Measurements from ENCODE around the gene CD320. TPM values are rescaled to one million over a fixed set of nuclear protein-coding genes. Genes with fewer than 3 reads are reported as not detected.

Gene CD320
- total and polyA plus RNA-seq, 2 donors (not counting 1 experiment from before 2014, with no cell fraction given) = 30.5 to 32.6 TPM

DNA sequence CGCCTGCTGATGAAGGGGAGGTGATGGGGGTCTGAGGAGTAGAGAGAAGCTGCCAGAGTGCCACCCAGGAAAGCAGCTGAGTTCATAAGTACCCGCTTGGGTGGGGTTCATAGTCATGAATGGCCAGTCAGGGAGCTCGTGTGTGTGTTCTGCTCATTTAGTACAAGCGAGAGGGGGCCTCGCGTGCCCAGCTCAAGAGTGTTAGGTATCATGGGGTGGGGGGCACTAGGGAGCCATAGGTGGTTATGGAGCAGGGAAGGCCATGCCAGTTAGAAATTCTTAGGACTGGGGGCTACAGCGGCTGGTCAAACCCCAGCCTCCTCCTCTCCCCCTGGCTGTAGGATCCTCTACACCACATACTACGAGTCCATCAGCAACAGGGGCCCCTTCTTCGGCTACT lies 46.8 kb downstream of the CD320 start:
- ATAC-seq (ENCODE audit: low read depth) = no peak
- no peak overlapping the region for H3K4me3 Mint-ChIP-seq
- Histone ChIP-seq H3K27me3 (replicated peaks in 1 of 4; ENCODE audit: control extremely low read depth in 1 of 4, control insufficient read depth in 3 of 4, insufficient read depth in 4 of 4, low read length in 3 of 4) (no peaks in the 10 kb centered on the region), H3K79me2 (ENCODE audit: control insufficient read depth, insufficient read depth, low read length) (no peaks in the 10 kb centered on the region), H3K9ac (ENCODE audit: low read length) (no peak overlapping the region), H3K4me1 (ENCODE audit: control insufficient read depth in 2 of 2, insufficient read depth in 2 of 2, low read length in 2 of 2) (no peaks in the 10 kb centered on the region), H3K36me3 (replicated peaks in 1 of 2; ENCODE audit: control extremely low read depth in 1 of 2, control insufficient read depth in 1 of 2, extremely low read depth in 1 of 2, insufficient read depth in 2 of 2, low read length in 1 of 2) (peaks cover 2 to 36% of the 10 kb centered on the region in 2 experiments), H3K27ac (ENCODE audit: low read length in 2 of 2) (no peak overlapping the region), H2AFZ (ENCODE audit: insufficient read depth, low read depth, low read length, poor library complexity, severe bottlenecking) (no peak overlapping the region), H3K4me2 (replicated peaks; ENCODE audit: low read depth, low read length, poor library complexity, severe bottlenecking) (no peak overlapping the region), H3K4me3 (ENCODE audit: control extremely low read depth in 1 of 5, extremely low read depth in 1 of 5, insufficient read depth in 1 of 5, low read depth in 2 of 5, low read length in 4 of 5) (no peak overlapping the region), H3K9me3 (ENCODE audit: control extremely low read depth in 1 of 3, control insufficient read depth in 2 of 3, insufficient read depth in 1 of 3, low read length in 2 of 3) (no peaks in the 10 kb centered on the region), H4K20me1 (ENCODE audit: control insufficient read depth, insufficient read depth, low read length, poor library complexity, severe bottlenecking) (peaks cover 2% of the 10 kb centered on the region)
- intact Hi-C loops (cut with micrococcal nuclease) = no loop called here
- DNase-seq = no peak
- POLR2A ChIA-PET = no interaction called here
- H3K9me3 Mint-ChIP-seq (ENCODE audit: insufficient read depth) = no peaks in the 10 kb centered on the region
- no peak overlapping the region for H3K27ac Mint-ChIP-seq
- TF ChIP-seq EZH2 (IDR thresholded peaks at IDR 0.05; ENCODE audit: borderline replicate concordance, insufficient read depth, low read depth, low read length, poor library complexity, severe bottlenecking) = no peak
- TF ChIP-seq, protein P1, sequence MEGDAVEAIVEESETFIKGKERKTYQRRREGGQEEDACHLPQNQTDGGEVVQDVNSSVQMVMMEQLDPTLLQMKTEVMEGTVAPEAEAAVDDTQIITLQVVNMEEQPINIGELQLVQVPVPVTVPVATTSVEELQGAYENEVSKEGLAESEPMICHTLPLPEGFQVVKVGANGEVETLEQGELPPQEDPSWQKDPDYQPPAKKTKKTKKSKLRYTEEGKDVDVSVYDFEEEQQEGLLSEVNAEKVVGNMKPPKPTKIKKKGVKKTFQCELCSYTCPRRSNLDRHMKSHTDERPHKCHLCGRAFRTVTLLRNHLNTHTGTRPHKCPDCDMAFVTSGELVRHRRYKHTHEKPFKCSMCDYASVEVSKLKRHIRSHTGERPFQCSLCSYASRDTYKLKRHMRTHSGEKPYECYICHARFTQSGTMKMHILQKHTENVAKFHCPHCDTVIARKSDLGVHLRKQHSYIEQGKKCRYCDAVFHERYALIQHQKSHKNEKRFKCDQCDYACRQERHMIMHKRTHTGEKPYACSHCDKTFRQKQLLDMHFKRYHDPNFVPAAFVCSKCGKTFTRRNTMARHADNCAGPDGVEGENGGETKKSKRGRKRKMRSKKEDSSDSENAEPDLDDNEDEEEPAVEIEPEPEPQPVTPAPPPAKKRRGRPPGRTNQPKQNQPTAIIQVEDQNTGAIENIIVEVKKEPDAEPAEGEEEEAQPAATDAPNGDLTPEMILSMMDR (IDR thresholded peaks at IDR 0.05) = no peak
- 100% methylated on average over 8 of the region's 9 CpGs for WGBS (ENCODE audit: insufficient coverage)
- CTCF ChIA-PET = no interaction called here
- no peaks in the 10 kb centered on the region for H3K27me3 Mint-ChIP-seq
- H3K4me1 Mint-ChIP-seq = no peaks in the 10 kb centered on the region

DNA sequence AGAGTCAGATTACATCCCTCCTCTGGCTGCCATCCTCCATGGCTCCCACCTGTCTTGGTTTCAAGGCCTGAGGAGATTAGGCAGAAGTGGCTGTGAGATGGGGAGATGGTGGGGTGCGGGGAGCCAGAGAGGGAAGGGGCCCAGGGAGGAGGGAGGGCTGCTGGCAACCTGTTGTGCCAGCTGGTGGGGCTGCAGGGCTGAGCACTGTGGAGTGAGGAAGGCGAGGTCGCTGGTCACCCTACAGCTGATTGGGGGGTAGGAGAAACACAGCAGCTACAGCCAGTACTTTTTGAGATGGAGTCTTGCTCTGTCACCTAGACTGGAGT lies 48.3 kb downstream of the CD320 start:
- Histone ChIP-seq H3K4me3 (ENCODE audit: control extremely low read depth in 1 of 5, extremely low read depth in 1 of 5, insufficient read depth in 1 of 5, low read depth in 2 of 5, low read length in 4 of 5) (no peak overlapping the region), H3K9me3 (ENCODE audit: control extremely low read depth in 1 of 3, control insufficient read depth in 2 of 3, insufficient read depth in 1 of 3, low read length in 2 of 3) (no peaks in the 10 kb centered on the region), H3K27ac (ENCODE audit: low read length in 2 of 2) (no peak overlapping the region), H3K4me1 (ENCODE audit: control insufficient read depth in 2 of 2, insufficient read depth in 2 of 2, low read length in 2 of 2) (no peaks in the 10 kb centered on the region), H3K4me2 (replicated peaks; ENCODE audit: low read depth, low read length, poor library complexity, severe bottlenecking) (no peak overlapping the region), H3K36me3 (replicated peaks in 1 of 2; ENCODE audit: control extremely low read depth in 1 of 2, control insufficient read depth in 1 of 2, extremely low read depth in 1 of 2, insufficient read depth in 2 of 2, low read length in 1 of 2) (peaks cover 5 to 51% of the 10 kb centered on the region in 2 experiments), H2AFZ (ENCODE audit: insufficient read depth, low read depth, low read length, poor library complexity, severe bottlenecking) (no peak overlapping the region), H3K9ac (ENCODE audit: low read length) (no peak overlapping the region), H3K79me2 (ENCODE audit: control insufficient read depth, insufficient read depth, low read length) (no peaks in the 10 kb centered on the region), H3K27me3 (replicated peaks in 1 of 4; ENCODE audit: control extremely low read depth in 1 of 4, control insufficient read depth in 3 of 4, insufficient read depth in 4 of 4, low read length in 3 of 4) (no peaks in the 10 kb centered on the region), H4K20me1 (ENCODE audit: control insufficient read depth, insufficient read depth, low read length, poor library complexity, severe bottlenecking) (peaks cover 3% of the 10 kb centered on the region)
- DNase-seq (no peak), ATAC-seq (ENCODE audit: low read depth) (no peak)
- Mint-ChIP-seq H3K4me1 (no peaks in the 10 kb centered on the region), H3K4me3 (no peak overlapping the region), H3K9me3 (ENCODE audit: insufficient read depth) (no peaks in the 10 kb centered on the region), H3K27ac (no peak overlapping the region), H3K27me3 (no peaks in the 10 kb centered on the region)
- CTCF ChIA-PET = interaction anchor here (1.2 kb wide), 1 partner anchor 318 kb away, joined by 3 read pairs; no protein-coding TSS in a partner anchor
- intact Hi-C loops (cut with micrococcal nuclease) = no loop called here
- WGBS (ENCODE audit: insufficient coverage) = 90% methylated on average over 3 of the region's 3 CpGs
- POLR2A ChIA-PET = interaction anchor here (0.6 to 0.7 kb wide), 2 partner anchors 177 to 942 kb away, joined by 3 to 9 read pairs; no protein-coding TSS in a partner anchor
- TF ChIP-seq, protein P1 (IDR thresholded peaks at IDR 0.05) = no peak
- no peak for TF ChIP-seq EZH2 (IDR thresholded peaks at IDR 0.05; ENCODE audit: borderline replicate concordance, insufficient read depth, low read depth, low read length, poor library complexity, severe bottlenecking)

Data from B cell (primary cell).